GM12891 (cell line): ENCODE measurements around the gene CSNK1G1.

Experiments
- DNase-seq: peaks from one replicate; pipeline ENCODE4 v3.0.0; 2011; ENCODE audit warnings: low spot score; ENCODE audit not compliant: insufficient read length
- FAIRE-seq: peaks from 2 replicates; lab custom pipeline; 2011; peaks lifted over from hg19 to GRCh38; lab: Jason Lieb, UNC
- PAX5 ChIP-seq: IDR thresholded peaks from 2 replicates; pipeline ENCODE4 v1.6.1; 2011; ENCODE audit warnings: low read length, moderate library complexity, mild to moderate bottlenecking; ENCODE audit not compliant: insufficient read depth, severe bottlenecking
- POLR2A ChIP-seq: IDR thresholded peaks from 2 replicates; pipeline ENCODE4 v1.6.1; 2011; ENCODE audit warnings: low read depth, low read length, control low read depth
- POLR2AphosphoS5 ChIP-seq: IDR thresholded peaks from 2 replicates; pipeline ENCODE4 v1.6.1; 2011; ENCODE audit warnings: low read depth, low read length, control low read depth
- POU2F2 ChIP-seq: IDR thresholded peaks from 2 replicates; pipeline ENCODE4 v1.6.1; 2011; ENCODE audit warnings: low read depth, mild to moderate bottlenecking, control low read depth, low read length, moderate library complexity
- SPI1 ChIP-seq: IDR thresholded peaks from 2 replicates; pipeline ENCODE4 v1.6.1; 2011; ENCODE audit warnings: low read depth, low read length, control low read depth
- TAF1 ChIP-seq: IDR thresholded peaks from 2 replicates; pipeline ENCODE4 v1.6.1; 2011; ENCODE audit warnings: low read depth, low read length, control low read depth

The CSNK1G1 gene

DNA sequence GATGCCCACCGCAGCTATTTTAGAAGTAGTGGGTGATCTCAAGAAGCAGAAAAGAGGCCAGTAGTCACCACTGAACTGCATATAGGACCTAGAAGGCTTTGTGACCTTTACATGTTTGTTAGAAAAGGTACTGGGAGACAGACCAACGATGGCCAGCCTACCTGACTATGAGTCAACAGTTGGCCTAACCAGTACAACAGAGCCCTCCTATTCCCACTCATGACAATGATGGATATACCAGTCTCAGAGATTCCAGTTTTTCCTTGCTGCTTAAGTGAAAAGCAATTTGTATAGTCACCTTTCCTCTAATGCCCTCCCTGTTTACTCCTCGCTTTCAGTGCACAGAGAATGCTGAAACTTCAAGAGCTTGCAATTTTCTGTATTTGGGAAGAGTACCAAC, 106.6 kb downstream of the CSNK1G1 start:
- DNase-seq (no peak), FAIRE-seq (no peak)
- TF ChIP-seq POLR2A (no peak), SPI1 (no peak), PAX5 (no peak), POU2F2 (no peak), POLR2AphosphoS5 (no peak), TAF1 (no peak)

DNA sequence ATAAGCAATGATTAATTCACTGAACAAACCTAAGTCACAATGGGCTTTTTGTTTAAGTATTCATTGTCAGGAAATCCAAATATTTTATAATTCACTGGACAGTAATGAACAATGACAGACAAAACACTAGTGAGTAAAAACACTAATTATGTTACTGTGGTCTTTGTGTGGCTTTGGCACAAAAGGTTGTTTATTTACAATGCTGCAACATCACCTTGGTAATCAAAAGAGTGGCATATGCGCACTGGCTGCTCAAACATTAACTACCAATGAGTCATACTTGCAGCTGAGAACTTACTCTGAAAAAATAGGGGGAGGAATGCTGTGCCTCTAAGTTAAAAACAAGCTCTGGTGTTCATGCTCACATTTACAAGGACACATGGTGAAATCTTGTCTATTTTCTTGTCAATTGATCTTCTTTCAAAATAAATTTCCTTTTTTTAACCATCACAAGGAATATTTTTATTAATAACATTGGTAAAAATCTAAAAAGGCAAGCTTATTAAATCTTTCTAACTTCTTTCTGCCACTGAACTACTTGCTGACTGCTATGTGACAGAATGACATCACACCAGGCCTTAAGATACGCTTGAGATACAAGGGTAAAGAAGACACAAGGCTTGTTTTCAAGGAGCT, 107.9 kb downstream of the CSNK1G1 start:
- peak; percentile 11 for DNase-seq
- peak; percentile 87 for FAIRE-seq
- TF ChIP-seq SPI1 (no peak), POLR2A (no peak), POU2F2 (no peak), PAX5 (no peak), TAF1 (no peak), POLR2AphosphoS5 (no peak)

DNA sequence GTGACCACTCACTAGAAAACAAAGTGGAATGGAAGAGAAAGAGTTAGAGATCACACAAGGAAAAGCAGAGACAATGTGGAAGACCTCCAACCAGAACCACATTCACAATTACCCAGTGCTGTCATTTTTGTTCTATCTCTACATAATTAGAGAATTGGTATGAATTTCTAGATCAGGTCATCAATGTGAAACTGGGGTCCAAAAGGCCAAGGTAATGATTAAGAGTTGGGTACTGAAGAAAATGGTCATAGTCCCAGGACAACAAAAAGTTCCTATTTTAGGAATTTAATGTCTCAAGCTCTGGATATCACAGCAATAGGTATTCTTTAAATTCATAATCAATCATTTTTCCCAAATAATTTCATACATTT, 108.5 kb downstream of the CSNK1G1 start:
- FAIRE-seq (peak; percentile 5), DNase-seq (no peak)
- no peak for TF ChIP-seq POU2F2
- no peak for TF ChIP-seq PAX5
- TF ChIP-seq SPI1, result no peak
- no peak for TF ChIP-seq POLR2A
- TF ChIP-seq POLR2AphosphoS5, result no peak
- no peak for TF ChIP-seq TAF1

DNA sequence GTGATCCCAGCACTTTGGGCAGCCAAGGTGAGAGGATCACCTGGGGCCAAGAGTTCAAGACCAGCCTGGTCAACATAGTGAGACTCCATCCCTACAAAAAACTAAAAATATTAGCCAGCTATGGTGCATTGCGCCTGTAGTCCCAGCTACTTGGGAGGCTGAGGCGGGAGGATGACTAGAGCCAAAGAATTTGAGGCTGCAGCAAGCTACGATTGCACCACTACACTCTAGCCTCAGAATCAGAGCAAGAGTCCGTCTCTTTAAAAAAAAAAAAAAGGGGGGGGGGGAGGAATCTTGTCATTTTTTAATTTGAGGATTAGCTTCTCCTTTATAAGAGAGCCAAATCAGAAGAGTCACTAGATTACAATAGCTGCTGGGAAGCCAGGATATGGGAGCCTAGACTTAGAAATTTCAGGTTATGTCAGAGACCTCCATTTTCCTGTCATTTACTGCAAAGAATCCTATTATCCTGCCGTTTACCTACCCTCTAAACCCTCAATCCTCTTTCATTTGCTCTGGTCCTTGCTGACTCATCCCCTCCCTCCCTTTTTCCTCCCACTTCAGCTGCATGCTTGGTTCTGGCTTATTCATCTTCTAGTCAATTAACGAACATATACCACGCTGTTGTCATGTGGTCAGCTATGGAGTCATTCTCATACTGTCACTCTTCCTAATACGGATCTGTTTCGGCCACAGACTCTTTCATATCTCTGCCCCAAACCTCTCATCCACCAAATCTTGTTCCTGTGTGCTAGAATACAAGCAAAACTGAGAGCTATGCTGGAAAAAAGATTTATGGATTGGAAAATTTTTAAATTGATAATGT, 109.4 kb downstream of the CSNK1G1 start:
- FAIRE-seq (peak; percentile 95), DNase-seq (peak; percentile 21)
- TF ChIP-seq SPI1 (peak; percentile 58), POU2F2 (peak; percentile 78), POLR2A (no peak)

DNA sequence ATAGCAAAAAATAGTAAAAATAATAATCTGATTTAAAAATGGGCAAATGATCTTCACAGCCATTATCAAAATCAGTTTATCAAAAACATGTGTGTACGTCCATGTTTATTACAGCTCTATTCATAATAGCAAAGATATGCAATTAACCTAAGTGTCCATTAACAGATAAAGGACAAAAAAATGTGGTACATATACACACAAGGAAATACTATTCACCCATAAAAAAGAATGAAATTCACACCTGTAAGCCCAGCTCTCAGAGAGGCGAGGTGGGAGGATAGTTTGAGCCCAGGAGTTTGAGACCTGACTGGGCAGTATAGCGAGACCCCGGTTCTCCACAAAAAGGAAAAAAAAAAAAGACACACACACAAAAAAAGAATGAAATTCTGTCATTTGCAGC, 110.6 kb downstream of the CSNK1G1 start:
- no peak for DNase-seq
- no peak for FAIRE-seq
- no peak for TF ChIP-seq PAX5
- no peak for TF ChIP-seq SPI1
- no peak for TF ChIP-seq POU2F2
- no peak for TF ChIP-seq TAF1
- no peak for TF ChIP-seq POLR2AphosphoS5
- TF ChIP-seq POLR2A, result no peak

DNA sequence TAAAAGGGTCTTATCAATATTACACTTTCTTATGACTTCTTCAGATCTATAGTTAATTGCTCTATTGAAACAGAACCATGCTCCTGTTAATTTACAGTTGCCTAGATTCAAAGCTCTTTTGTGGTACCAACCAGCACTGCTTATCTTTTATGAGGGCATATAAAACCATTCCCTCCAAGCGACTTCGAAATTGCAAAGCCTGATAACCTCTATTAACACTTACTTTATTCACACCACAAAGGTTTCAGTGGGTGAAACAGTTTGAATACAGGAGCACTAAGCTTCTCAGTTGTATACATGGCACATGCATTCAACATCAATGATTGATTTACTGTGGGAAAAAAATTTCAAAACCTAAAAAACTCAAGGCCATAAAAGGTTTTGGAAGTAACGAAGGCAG, 118.3 kb downstream of the CSNK1G1 start:
- TF ChIP-seq TAF1, result no peak
- TF ChIP-seq PAX5, result no peak
- no peak for FAIRE-seq
- no peak for DNase-seq

DNA sequence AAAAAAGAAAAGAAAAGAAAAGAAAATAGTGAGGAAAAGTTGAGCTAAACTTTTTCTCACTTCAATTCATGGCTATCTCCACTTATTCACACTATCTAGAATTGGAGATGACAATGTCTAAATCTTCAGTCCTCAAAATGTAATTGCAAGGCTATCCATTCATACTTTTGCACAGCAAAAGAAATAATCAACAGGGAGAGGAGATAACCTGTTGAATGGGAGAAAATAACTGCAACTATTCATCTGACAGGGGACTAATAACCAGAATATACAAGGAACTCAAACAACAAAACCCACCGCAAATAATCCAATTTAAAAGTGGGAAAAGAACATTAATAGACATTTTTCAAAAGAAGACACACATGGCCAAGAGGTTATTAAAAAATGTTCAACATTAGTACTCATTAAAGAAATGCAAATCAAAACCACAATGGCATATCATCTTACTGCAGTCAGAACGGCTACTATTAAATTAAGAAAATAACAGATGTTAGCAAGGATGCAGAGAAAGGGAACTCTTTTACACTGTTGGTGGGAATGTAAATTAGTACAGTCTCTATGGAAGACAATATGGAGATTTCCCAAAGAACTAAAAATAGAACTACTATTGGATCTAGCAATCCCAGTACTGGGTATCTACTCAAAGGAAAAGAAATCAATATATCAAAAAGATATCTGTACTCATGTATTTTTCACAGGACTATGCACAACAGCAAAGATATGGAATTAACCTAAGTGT, 119.6 kb downstream of the CSNK1G1 start:
- no peak for TF ChIP-seq POLR2A
- TF ChIP-seq PAX5, result no peak
- no peak for TF ChIP-seq POU2F2
- DNase-seq (no peak), FAIRE-seq (no peak)

DNA sequence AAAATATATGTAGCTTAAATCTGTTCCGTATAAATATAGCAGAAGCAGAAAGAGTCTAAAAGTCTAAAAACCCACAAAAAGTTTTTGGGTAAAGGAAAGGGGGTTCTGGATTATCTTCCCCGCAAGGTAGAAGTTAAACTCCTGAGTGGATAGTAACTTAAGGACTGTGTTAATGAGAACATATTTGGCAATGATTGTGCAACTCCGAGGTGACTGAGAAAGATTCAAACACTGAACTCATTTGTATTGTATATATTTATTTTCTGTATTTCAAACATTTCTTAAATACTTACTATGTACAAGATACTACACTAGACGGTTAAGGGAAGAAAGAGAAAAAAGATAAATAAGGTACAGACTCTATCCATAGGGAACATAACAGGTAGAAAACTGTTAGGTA, 120.4 kb downstream of the CSNK1G1 start:
- TF ChIP-seq TAF1 (no peak), POLR2AphosphoS5 (no peak), POU2F2 (no peak), POLR2A (no peak), PAX5 (no peak), SPI1 (no peak)
- FAIRE-seq, result no peak
- DNase-seq, result no peak

DNA sequence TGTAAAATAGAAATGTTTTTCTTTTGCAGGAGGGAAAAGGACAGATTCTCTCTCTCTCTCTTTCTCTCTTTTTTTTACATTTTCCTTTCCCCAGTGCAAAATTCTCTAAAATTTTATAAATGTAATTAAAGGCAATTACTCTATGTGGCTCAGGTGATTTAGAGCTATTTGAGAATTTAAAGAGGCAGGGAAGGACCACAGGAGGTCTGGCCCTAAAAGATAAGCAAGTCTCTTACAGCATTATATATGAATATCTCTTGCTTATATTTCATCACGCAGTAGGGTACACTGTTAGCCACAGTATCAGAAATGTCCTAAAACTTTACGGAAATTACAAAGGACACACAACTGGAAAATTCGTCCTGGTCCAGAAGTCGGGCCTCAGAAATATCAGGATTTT, 122.7 kb downstream of the CSNK1G1 start:
- no peak for DNase-seq
- no peak for FAIRE-seq
- TF ChIP-seq POU2F2 (no peak), TAF1 (no peak), SPI1 (no peak), PAX5 (no peak), POLR2AphosphoS5 (no peak), POLR2A (no peak)

DNA sequence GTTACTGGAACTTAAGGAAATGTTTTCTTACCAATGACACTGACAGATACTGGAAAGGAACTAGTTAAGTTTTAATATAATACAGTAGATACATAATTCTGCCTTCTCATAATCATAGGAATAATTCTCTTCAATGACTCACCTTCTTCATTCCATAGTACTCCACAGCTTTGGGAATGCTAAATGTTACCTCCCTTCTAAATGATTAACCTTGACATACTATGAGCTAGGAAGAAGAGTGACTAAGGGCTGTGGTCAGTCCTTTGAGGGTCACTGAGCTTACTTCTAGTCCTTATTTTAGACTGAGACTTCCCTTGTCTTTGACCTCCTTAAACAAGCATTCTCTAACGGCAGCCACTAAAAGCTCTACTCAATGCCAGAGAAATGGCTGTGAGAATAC, 123.6 kb downstream of the CSNK1G1 start:
- TF ChIP-seq POU2F2 (no peak), SPI1 (no peak), TAF1 (no peak), PAX5 (no peak), POLR2A (no peak), POLR2AphosphoS5 (no peak)
- FAIRE-seq (no peak), DNase-seq (no peak)
